Cerebellar cortex (tissue), 1 donor: ENCODE data around the gene UPK1A.
"Not testable (repeated sequence)": the region's sequence is repeated elsewhere in the genome, so short reads cannot be mapped to it uniquely, and the experiment has no call there.

Experiments used
- DNase-seq: peaks from one replicate; pipeline ENCODE4 v3.0.0-alpha.2; 2015; ENCODE audit warnings: low spot score

UPK1A gene

GRCh38 chr19:35718345-35719041 is 52.2 kb downstream of the UPK1A start:
- no peak for DNase-seq

GRCh38 chr19:35719402-35720162 is 53.3 kb downstream of the UPK1A start:
- DNase-seq: no peak

- DNase-seq: no peak
These were observed 53.8 kb downstream of the UPK1A start for GRCh38 chr19:35720163-35720524.

GRCh38 chr19:35720648-35721047 is 54.3 kb downstream of the UPK1A start:
- DNase-seq: no peak

- no peak for DNase-seq
These were observed 55.1 kb downstream of the UPK1A start for GRCh38 chr19:35721374-35721773.

- no peak for DNase-seq
These were observed 56.1 kb downstream of the UPK1A start for GRCh38 chr19:35722461-35722860.

- DNase-seq: no peak
These were observed 56.6 kb downstream of the UPK1A start for GRCh38 chr19:35722897-35723296.

GRCh38 chr19:35723671-35724070 is 57.4 kb downstream of the UPK1A start:
- DNase-seq: no peak

- not testable (repeated sequence) for DNase-seq
These were observed 57.8 kb downstream of the UPK1A start for GRCh38 chr19:35724132-35724531.

GRCh38 chr19:35724560-35724959 is 58.2 kb downstream of the UPK1A start:
- DNase-seq: no peak

- DNase-seq: no peak
These were observed 59.0 kb downstream of the UPK1A start for GRCh38 chr19:35725216-35725861.

- no peak for DNase-seq
These were observed 61.0 kb downstream of the UPK1A start for GRCh38 chr19:35727053-35727955.
